VCaP (cell line): ENCODE results near the gene SLC7A9.

Source experiments
- H3K27ac ChIP-seq: fragments of 450-650 bp; 2 replicates; pipeline ENCODE4 v1.5.1; 2017
- TF ChIP-seq, protein P1 (sequence below): fragments of 450-650 bp; conservative IDR thresholded peaks from 2 replicates; pipeline ENCODE4 v1.5.1; 2017; ENCODE audit warnings: mild to moderate bottlenecking, moderate library complexity

Gene SLC7A9

DNA sequence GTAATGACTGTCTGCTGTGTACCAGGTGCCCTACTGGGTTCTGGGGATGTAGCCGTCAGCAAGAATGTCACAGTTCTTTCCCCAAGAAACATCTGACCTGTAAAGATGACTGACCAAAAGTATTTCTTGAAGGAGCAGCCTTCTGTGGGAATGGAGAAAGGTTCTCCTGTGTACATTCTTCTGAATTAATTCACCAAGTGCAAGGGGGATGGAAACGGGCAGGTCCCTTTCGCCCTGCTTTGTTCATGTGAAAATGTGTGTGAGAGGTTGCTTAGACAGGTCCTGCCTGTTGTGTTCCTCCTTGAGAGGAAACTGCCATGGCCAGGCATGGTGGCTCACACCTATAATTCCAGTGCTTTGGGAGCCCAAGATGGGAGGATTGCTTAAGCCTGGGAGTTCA is 57.0 kb downstream of the SLC7A9 start:
- no peak overlapping the region for H3K27ac ChIP-seq
- TF ChIP-seq, protein P1, sequence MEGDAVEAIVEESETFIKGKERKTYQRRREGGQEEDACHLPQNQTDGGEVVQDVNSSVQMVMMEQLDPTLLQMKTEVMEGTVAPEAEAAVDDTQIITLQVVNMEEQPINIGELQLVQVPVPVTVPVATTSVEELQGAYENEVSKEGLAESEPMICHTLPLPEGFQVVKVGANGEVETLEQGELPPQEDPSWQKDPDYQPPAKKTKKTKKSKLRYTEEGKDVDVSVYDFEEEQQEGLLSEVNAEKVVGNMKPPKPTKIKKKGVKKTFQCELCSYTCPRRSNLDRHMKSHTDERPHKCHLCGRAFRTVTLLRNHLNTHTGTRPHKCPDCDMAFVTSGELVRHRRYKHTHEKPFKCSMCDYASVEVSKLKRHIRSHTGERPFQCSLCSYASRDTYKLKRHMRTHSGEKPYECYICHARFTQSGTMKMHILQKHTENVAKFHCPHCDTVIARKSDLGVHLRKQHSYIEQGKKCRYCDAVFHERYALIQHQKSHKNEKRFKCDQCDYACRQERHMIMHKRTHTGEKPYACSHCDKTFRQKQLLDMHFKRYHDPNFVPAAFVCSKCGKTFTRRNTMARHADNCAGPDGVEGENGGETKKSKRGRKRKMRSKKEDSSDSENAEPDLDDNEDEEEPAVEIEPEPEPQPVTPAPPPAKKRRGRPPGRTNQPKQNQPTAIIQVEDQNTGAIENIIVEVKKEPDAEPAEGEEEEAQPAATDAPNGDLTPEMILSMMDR, result no peak

DNA sequence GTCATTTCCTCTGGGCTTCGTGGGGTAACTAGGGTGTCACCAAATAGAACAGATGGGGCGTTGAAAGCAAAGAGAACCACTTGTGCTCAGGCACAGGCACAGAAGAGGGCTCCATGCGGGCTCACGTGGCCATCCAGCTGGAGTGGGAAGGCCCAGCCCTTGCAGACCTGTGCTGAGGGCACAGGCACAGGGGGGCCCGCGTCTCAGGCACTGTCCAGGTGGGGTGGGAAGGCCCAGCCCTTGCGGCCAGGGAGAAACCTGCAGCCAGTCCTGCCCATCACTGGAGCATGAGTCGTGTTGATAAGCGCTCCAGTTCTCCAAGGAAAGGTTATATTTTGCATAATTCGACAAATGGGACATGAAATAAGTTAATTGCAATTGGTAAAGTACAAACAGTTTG is 57.5 kb downstream of the SLC7A9 start:
- H3K27ac ChIP-seq, result no peak overlapping the region
- TF ChIP-seq, protein P1, result no peak

DNA sequence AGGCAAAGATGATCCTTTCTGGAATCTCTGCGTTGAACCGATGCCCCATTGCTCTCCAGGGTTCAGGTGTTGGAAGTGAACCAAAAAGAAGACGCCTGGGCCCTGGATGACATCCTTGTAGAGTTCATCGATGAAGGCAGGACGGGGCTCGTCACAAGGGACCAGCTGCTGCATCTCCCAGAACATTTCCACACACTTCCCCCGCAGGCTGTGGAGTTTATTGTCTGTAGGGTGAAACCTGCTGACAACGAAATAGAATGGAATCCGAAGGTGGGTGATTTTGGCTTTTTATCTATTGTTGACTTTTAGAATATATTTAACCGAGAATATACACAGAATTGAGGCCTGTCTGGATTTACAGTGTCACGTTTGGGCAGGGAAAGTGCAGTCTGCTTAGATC is 58.4 kb downstream of the SLC7A9 start:
- TF ChIP-seq, protein P1, result no peak
- no peak overlapping the region for H3K27ac ChIP-seq

DNA sequence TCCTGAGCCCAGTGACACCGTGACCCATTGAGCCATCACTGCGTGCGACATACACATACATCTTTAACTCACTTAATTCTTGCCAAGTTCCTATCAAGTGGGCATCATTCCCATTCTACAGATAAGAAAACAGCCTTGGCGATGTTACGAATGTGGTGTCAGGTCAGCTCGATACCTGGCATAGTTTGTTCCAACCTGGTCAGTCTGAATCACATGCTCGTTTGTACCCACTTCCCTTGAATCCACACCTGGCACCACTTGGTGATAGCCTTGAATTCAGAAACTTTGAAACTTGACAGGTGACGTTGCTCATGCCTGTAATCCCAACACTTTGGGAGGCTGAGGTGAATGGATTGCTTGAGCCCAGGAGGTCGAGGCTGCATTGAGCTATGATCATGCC is 59.1 kb downstream of the SLC7A9 start:
- H3K27ac ChIP-seq, result peak overlapping the region; percentile 78
- TF ChIP-seq, protein P1, result no peak

DNA sequence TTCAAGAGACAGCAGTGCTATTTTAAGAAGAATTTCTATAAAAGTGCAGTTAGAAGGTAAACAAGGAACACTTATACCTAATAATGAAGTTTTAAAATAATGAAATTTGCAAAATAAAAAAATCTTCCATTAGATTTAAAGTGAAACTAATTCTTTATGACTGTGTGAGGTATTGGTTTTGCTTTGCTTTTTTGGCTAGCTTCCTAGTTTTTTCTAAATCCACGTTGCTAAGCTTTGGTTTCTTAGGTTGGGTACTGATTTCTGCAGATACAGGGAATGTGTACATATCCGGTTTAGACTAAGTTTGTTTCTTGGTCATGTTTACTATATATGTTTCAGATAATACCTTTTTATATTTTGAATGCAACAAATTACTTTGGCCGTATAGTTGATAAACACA is 59.8 kb downstream of the SLC7A9 start:
- TF ChIP-seq, protein P1, result no peak
- peak overlapping the region; percentile 78 for H3K27ac ChIP-seq

DNA sequence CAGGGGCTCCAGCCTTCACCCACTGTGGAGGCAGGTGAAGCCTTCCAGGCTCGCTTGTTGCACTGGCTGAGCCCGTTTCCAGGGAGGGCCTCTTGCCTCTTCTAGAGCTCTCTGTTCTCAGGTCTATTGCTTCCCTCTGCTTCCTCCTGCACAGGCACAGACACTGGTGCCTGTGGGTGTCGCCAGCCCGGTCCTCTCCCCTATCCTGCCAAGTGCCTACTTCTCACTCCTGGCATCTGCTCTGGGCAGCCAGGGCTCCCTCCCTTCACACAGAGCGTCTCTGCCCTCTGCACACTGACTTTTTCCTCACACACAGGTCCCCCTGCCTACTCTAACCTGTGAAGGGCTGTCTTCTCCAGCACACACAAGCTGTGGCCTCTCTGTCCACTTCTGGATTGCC is 60.3 kb downstream of the SLC7A9 start:
- TF ChIP-seq, protein P1, result peak; percentile 21; the same call in 1 of the 2 replicates

DNA sequence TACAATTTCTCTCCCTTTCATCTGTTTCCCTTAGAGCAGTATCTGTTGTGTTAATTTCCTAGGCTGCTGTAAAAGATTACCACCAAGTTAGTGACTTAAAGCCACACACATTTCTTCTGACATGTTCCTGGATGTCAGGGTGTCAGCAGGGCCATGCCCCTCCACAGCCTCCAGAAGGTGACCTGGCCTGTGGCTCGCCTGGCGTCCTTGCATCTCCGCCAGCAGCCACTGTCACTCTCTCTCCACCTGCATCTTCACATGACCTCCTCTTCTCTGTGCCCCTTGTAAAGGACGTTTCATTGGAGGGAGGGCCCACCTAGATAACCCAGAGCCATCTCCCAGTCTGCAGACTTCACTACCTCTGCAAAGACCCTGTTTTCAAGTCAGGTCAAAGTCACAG is 61.3 kb downstream of the SLC7A9 start:
- H3K27ac ChIP-seq, result peak overlapping the region; percentile 78
- TF ChIP-seq, protein P1, result no peak

More for the DNA sequence above, 60.3 kb downstream of the SLC7A9 start:
- peak overlapping the region; percentile 78 for H3K27ac ChIP-seq
